HepG2 (cell line): ENCODE results near the gene WDR7.
A peak's percentile ranks its signal among the peaks of the same experiment; 100 is the strongest.

Source experiments
- ETV5 ChIP-seq: IDR thresholded peaks from 2 replicates; pipeline ENCODE4 v1.6.1; 2018; ENCODE audit warnings: missing biosample characterization, missing genetic modification reagents, inconsistent platforms, borderline replicate concordance
- FOXK2 ChIP-seq: fragments of 450-650 bp; IDR thresholded peaks from 2 replicates; pipeline ENCODE4 v1.6.1; 2016
- KLF16 ChIP-seq, 2 experiments: sonication (generic) in 1 of 2; formaldehyde crosslinking in 1 of 2; IDR thresholded peaks; 2 replicates each; pipeline versions ENCODE4 v1.6.1 to v1.8.0; 2016 to 2023; ENCODE audit warnings: missing genetic modification reagents in 2 of 2, missing compliant biosample characterization in 1 of 2
- MAFK ChIP-seq, 2 experiments: IDR thresholded peaks in 1 of 2; conservative IDR thresholded peaks in 1 of 2; 2 replicates each; pipeline ENCODE4 v1.6.1; 2011; ENCODE audit warnings: improper control_type of control experiment in 2 of 2, low read length in 2 of 2
- NCOA1 ChIP-seq: sonication (generic); formaldehyde crosslinking; IDR thresholded peaks from 2 replicates; pipeline ENCODE4 v1.9.0; 2021; ENCODE audit warnings: missing genetic modification reagents
- NFIC ChIP-seq: IDR thresholded peaks from 2 replicates; pipeline ENCODE4 v1.6.1; 2012; ENCODE audit warnings: mild to moderate bottlenecking, low read length, inconsistent platforms
- PRPF4 ChIP-seq: fragments of 200-400 bp; formaldehyde crosslinking; IDR thresholded peaks from 2 replicates; pipeline ENCODE4 v1.6.1; 2016; ENCODE audit warnings: low read length, low read depth; ENCODE audit not compliant: poor library complexity, severe bottlenecking
- RAD21 ChIP-seq: fragments of 450-650 bp; formaldehyde crosslinking; IDR thresholded peaks from 2 replicates; pipeline ENCODE4 v1.5.0; 2020; ENCODE audit warnings: mild to moderate bottlenecking
- TBL1XR1 ChIP-seq: fragments of 150-350 bp; IDR thresholded peaks from 2 replicates; pipeline ENCODE4 v1.6.1; 2014; ENCODE audit warnings: borderline replicate concordance, low read length; ENCODE audit not compliant: partially characterized antibody
- ZNF230 ChIP-seq: sonication (generic); formaldehyde crosslinking; IDR thresholded peaks from 2 replicates; pipeline ENCODE4 v1.4.0; 2020; ENCODE audit warnings: mild to moderate bottlenecking, missing genetic modification reagents
- ZNF296 ChIP-seq: sonication (generic); formaldehyde crosslinking; conservative IDR thresholded peaks from 2 replicates; pipeline ENCODE4 v1.5.0; 2020; ENCODE audit warnings: mild to moderate bottlenecking, missing genetic modification reagents
- TF ChIP-seq, protein P1 (sequence below): sonication (generic); formaldehyde crosslinking; IDR thresholded peaks from 2 replicates; pipeline ENCODE4 v1.5.0; 2020; ENCODE audit warnings: mild to moderate bottlenecking, missing genetic modification reagents, moderate library complexity
- TF ChIP-seq, protein P2 (sequence below): sonication (generic); formaldehyde crosslinking; IDR thresholded peaks from 2 replicates; pipeline ENCODE4 v1.5.1; 2020; ENCODE audit warnings: missing genetic modification reagents, mild to moderate bottlenecking, borderline replicate concordance

DNA sequence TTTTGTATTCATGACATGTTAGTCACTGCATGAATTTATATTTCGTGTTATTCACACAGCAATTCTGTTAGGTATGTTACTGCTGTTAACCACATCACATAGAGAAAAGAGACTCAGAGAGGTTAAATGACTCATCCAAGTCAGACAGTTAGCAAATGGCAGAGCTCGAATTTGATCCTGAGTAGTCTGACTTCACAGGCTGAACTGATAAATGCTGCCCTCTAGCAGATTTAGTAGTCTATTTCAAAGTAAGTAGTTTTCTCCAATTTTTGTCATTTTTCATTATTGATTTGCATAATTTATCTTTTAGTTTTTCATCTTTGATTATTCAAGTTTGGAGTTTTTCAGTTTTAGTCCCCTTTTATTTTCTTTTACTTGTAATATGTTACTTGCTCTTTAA is 58.3 kb downstream of the WDR7 start:
- TF ChIP-seq ZNF230 (CRISPR knock-in tag) (no peak), KLF16 (CRISPR knock-in tag; IDR thresholded peaks at IDR 0.05) (no peak), NFIC (no peak), MAFK (conservative IDR thresholded peaks at IDR 0.05 in 1 of 2, IDR thresholded peaks at IDR 0.05 in 1 of 2; ENCODE audit: low read length in 2 of 2) (no peak), PRPF4 (no peak), ZNF296 (CRISPR knock-in tag) (no peak), NCOA1 (CRISPR knock-in tag) (no peak), TBL1XR1 (no peak), ETV5 (no peak), RAD21 (no peak), FOXK2 (no peak)
- TF ChIP-seq, protein P1, sequence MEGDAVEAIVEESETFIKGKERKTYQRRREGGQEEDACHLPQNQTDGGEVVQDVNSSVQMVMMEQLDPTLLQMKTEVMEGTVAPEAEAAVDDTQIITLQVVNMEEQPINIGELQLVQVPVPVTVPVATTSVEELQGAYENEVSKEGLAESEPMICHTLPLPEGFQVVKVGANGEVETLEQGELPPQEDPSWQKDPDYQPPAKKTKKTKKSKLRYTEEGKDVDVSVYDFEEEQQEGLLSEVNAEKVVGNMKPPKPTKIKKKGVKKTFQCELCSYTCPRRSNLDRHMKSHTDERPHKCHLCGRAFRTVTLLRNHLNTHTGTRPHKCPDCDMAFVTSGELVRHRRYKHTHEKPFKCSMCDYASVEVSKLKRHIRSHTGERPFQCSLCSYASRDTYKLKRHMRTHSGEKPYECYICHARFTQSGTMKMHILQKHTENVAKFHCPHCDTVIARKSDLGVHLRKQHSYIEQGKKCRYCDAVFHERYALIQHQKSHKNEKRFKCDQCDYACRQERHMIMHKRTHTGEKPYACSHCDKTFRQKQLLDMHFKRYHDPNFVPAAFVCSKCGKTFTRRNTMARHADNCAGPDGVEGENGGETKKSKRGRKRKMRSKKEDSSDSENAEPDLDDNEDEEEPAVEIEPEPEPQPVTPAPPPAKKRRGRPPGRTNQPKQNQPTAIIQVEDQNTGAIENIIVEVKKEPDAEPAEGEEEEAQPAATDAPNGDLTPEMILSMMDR (CRISPR knock-in tag): peak; percentile 25; the same call in 1 of the 2 replicates
- TF ChIP-seq, protein P2, sequence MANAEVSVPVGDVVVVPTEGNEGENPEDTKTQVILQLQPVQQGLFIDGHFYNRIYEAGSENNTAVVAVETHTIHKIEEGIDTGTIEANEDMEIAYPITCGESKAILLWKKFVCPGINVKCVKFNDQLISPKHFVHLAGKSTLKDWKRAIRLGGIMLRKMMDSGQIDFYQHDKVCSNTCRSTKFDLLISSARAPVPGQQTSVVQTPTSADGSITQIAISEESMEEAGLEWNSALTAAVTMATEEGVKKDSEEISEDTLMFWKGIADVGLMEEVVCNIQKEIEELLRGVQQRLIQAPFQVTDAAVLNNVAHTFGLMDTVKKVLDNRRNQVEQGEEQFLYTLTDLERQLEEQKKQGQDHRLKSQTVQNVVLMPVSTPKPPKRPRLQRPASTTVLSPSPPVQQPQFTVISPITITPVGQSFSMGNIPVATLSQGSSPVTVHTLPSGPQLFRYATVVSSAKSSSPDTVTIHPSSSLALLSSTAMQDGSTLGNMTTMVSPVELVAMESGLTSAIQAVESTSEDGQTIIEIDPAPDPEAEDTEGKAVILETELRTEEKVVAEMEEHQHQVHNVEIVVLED (CRISPR knock-in tag): no peak
